Motor neuron (in vitro differentiated cells): Measurements from ENCODE around the gene FKBP5. TPM values are rescaled to one million over a fixed set of nuclear protein-coding genes. Genes with fewer than 3 reads are reported as not detected.
A peak's percentile ranks its signal among the peaks of the same experiment; 100 is the strongest.
"Not testable (repeated sequence)": the region's sequence is repeated elsewhere in the genome, so short reads cannot be mapped to it uniquely, and the experiment has no call there.

Experiments used
- ATAC-seq, 8 experiments: fragments of 200-7000 bp; cut with Tn5 transposase; replicated peaks in 6 of 8; 2 replicates each; pipeline ENCODE4 v1.8.0; 2021; ENCODE audit warnings: mild to moderate bottlenecking in 8 of 8, moderate library complexity in 8 of 8
- H3K27ac ChIP-seq, 2 donors: fragments of 250-450 bp; sonication (Bioruptor Pico); 2 replicates each; pipeline ENCODE4 v1.9.0; 2021; ENCODE audit warnings: antibody characterized with exemption in 2 of 2, mild to moderate bottlenecking in 2 of 2, moderate library complexity in 1 of 2
- H3K4me1 ChIP-seq, 2 donors: fragments of 250-450 bp; sonication (Bioruptor Pico); replicated peaks in 1 of 2; 2 replicates each; pipeline ENCODE4 v1.6.1; 2021; ENCODE audit warnings: antibody characterized with exemption in 2 of 2, mild to moderate bottlenecking in 2 of 2, moderate library complexity in 1 of 2
- H3K4me3 ChIP-seq, 5 donors: fragments of 250-450 bp; sonication (Bioruptor Pico); 2 replicates each; pipeline ENCODE4 v1.9.0; 2021; ENCODE audit warnings: antibody characterized with exemption in 5 of 5, mild to moderate bottlenecking in 5 of 5, moderate library complexity in 4 of 5
- WGBS, 10 experiments: fragments of 450-650 bp; shearing (Covaris generic); methylation state at CpG; one replicate each; pipeline ENCODE4 v1.0.0; 2022; 5-methylcytosine and 5-hydroxymethylcytosine counted together
- in situ Hi-C, 9 experiments: fragments of 400-800 bp; cut with MboI; loops; one replicate each; pipeline ENCODE4 v1.15.0; 2021; ENCODE audit warnings: low sequenced_read_pairs in 9 of 9, low pct_unique_long_range_greater_than_20kb in 2 of 9; ENCODE audit not compliant: unreplicated experiment in 9 of 9
- total RNA-seq, 8 experiments: library from RNA; unstranded; fragments of 300-600 nt; gene quantifications; 2 replicates each; pipeline versions ENCODE4 v1.2.3 to v1.2.4, GENCODE V29; 2022

FKBP5 gene
- total RNA-seq, 8 experiments from 2014 or later, result 5.6 to 23.5 (median 10.9) TPM

DNA sequence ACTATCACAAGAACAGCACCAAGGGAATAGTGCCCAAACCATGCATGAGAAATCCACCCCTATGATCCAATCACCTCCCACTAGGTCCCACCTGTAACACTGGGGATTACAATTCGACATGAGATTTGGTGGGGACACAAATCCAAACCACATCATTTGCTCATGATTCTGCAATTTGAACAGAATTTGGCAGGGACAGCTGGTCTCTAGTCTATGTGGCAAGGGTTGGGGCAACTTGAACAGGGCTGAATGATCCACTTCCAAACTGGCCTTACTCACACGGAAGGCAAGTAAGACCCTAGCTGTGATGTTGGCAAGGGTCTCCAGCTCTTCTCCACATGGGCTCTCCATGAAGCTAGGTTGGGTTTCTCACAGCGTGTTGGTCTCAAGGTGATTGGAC, 10.1 kb upstream of the FKBP5 start:
- H3K4me3 ChIP-seq, result no peak overlapping the region
- in situ Hi-C loops, result no loop called here
- ATAC-seq, result no peak
- 31 to 100% (median 90%) methylated on average over 1 to 3 of the region's 3 CpGs; no CpG with 5 or more reads in 5 of the 10 experiments for WGBS, 10 experiments
- H3K4me1 ChIP-seq, result no peaks in the 10 kb centered on the region
- no peak overlapping the region for H3K27ac ChIP-seq

DNA sequence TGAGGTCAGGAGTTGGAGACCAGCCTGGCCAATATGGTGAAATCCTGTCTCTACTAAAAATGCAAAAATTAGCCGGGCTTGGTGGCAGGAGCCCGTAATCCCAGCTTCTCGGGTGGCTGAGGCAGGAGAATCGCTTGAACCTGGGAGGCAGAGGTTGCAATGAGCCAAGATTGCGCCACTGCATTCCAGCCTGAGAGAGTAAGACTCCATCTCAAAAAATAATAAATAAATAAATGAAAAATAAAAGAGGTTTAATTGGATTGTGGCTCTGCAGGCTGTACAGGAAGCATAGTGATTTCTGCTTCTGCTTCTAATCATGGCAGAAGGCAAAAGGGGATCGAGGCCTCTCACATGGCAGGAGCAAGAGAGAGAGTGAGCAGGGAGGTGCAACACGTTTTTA, 9.7 kb upstream of the FKBP5 start:
- in situ Hi-C loops, H3K4me1 ChIP-seq, H3K4me3 ChIP-seq, ATAC-seq, H3K27ac ChIP-seq: not testable (repeated sequence)
- 50 to 100% (median 83%) methylated on average over 1 to 7 of the region's 7 CpGs; no CpG with 5 or more reads in 2 of the 10 experiments for WGBS, 10 experiments

- Histone ChIP-seq H3K4me1 (peaks cover 7 to 11% of the 10 kb centered on the region in 2 donors), H3K4me3 (no peak overlapping the region), H3K27ac (no peak overlapping the region)
- in situ Hi-C loops, result no loop called here
- ATAC-seq, result no peak
- WGBS, 10 experiments, result 43 to 85% (median 75%) methylated on average over 2 of the region's 2 CpGs; no CpG with 5 or more reads in 1 of the 10 experiments
These were observed 5.7 kb upstream of the FKBP5 start for GRCh38 chr6:35694462-35694861.

GRCh38 chr6:35691027-35691824, 2.5 kb upstream of the FKBP5 start:
- 19 to 87% (median 79%) methylated on average over 3 to 8 of the region's 10 CpGs; no CpG with 5 or more reads in 3 of the 10 experiments for WGBS, 10 experiments
- H3K4me1 ChIP-seq, result peaks cover 14 to 16% of the 10 kb centered on the region in 2 donors
- no peak overlapping the region for H3K4me3 ChIP-seq
- peak overlapping the region in 1 of 2 donors; percentile 18 for H3K27ac ChIP-seq
- in situ Hi-C loops, result no loop called here
- ATAC-seq, result peak in 5 of 8 experiments; percentile 34 to 48 (median 40)

- H3K4me3 ChIP-seq, result no peak overlapping the region
- ATAC-seq, result no peak
- H3K27ac ChIP-seq, result no peak overlapping the region
- in situ Hi-C loops, result no loop called here
- WGBS, 10 experiments, result 86 to 100% (median 98%) methylated on average over 1 to 5 of the region's 9 CpGs; no CpG with 5 or more reads in 2 of the 10 experiments
- peaks cover 14 to 16% of the 10 kb centered on the region in 2 donors for H3K4me1 ChIP-seq
These were observed 1.8 kb upstream of the FKBP5 start for GRCh38 chr6:35690484-35690883.

GRCh38 chr6:35690006-35690405, 1.3 kb upstream of the FKBP5 start:
- in situ Hi-C loops, ATAC-seq, H3K27ac ChIP-seq, H3K4me3 ChIP-seq: not testable (repeated sequence)
- peaks cover 14 to 16% of the 10 kb centered on the region in 2 donors for H3K4me1 ChIP-seq
- 92 to 100% (median 95%) methylated on average over 3 to 16 of the region's 16 CpGs; no CpG with 5 or more reads in 2 of the 10 experiments for WGBS, 10 experiments

DNA sequence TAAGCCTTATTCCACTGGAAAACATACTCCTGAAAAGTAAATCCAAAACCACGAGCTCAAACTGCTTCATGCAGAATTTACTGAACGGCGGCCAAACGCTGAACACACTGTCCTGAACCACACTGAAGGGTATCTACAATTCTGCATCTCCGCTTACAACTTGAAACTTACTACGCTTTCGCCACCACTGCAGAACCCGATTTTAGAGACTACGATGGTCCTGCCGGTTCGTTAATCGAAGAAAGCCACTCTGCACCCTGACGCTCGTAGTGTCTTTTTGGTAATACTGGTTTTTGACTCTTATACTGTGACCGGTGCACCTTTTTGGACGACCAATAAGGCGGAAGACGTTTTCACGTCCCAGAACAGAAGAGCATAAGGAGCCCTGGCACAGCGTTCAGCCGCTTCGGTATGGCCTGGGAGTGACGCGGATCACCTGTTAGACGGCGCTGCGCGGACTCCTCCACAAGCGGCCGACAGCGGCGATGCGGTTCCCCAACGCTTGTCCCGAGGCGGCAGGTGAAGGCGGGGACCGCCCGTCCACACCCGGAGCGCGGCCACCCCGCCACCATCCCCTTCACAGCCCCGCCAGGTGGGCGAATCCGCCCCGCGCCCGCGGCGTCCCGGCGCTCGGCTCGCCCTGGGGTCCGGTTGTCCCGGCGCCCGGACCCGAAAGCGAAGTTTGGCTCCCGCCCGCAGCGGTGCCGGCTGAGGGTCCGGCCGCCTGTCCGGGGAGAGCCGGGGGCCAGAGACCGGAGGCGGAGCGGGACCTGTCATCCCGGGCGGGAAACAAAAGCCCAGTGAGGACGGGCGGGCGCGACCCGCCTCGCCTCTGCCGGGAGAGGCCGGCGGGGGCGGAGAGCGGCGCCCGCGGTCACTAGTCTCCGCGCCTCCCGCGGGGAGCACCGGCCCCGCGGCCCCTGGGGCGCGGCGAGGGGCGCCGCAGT, 784 bp downstream of the FKBP5 start:
- 0 to 6% (median 1%) methylated on average over 1 to 26 of the region's 100 CpGs for WGBS, 10 experiments
- Histone ChIP-seq H3K4me1 (peaks cover 14 to 16% of the 10 kb centered on the region in 2 donors), H3K4me3 (peak overlapping the region; percentile 39 to 71 (median 51)), H3K27ac (peak overlapping the region in 1 of 2 donors; percentile 75)
- peak; percentile 18 to 54 (median 29) for ATAC-seq
- in situ Hi-C loops, result no loop called here

- 0 to 95% (median 32%) methylated on average over 2 to 4 of the region's 4 CpGs for WGBS, 10 experiments
- H3K4me3 ChIP-seq, result peak overlapping the region; percentile 39 to 71 (median 51)
- in situ Hi-C loops, result no loop called here
- no peak overlapping the region for H3K27ac ChIP-seq
- no peak for ATAC-seq
- H3K4me1 ChIP-seq, result peaks cover 14 to 16% of the 10 kb centered on the region in 2 donors
These were observed 1.7 kb downstream of the FKBP5 start for GRCh38 chr6:35686873-35687555.

- WGBS, 10 experiments, result 20 to 94% (median 70%) methylated on average over 1 to 2 of the region's 2 CpGs; no CpG with 5 or more reads in 3 of the 10 experiments
- no peak overlapping the region for H3K4me3 ChIP-seq
- ATAC-seq, result no peak
These were observed 2.3 kb downstream of the FKBP5 start for GRCh38 chr6:35686436-35686835.

GRCh38 chr6:35683267-35683666, 5.4 kb downstream of the FKBP5 start:
- in situ Hi-C loops, result no loop called here
- ATAC-seq, result no peak
- H3K4me1 ChIP-seq, result peaks cover 0 to 7% of the 10 kb centered on the region in 2 donors
- H3K4me3 ChIP-seq, result no peak overlapping the region
- no peak overlapping the region for H3K27ac ChIP-seq

More at GRCh38 chr6:35686436-35686835, 2.3 kb downstream of the FKBP5 start:
- H3K4me1 ChIP-seq, result peaks cover 11 to 12% of the 10 kb centered on the region in 2 donors
- in situ Hi-C loops, result no loop called here
- H3K27ac ChIP-seq, result no peak overlapping the region

DNA sequence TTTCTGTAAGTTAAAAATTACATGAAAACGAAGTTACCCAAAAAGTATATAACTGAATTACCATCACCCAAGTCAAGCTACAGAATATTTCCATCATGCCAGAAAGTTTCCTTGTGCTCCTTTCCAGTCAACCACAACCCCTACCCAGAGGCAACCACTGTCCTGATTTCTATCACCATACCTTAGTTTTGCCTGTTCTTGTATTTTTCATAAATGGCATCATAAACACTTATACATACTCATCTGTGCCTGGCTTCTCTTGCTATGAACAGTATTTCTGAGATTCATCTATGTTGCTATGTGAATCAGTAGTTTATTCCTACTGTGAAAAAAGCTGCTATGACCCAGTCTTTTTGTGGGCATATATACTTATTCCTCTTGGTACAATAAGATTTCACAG, 7.4 kb downstream of the FKBP5 start:
- WGBS, 10 experiments, result 63 to 100% (median 74%) methylated on average over 1 of the region's 1 CpG; no CpG with 5 or more reads in 2 of the 10 experiments
- no peak for ATAC-seq
- peaks cover 0 to 1% of the 10 kb centered on the region in 2 donors for H3K4me1 ChIP-seq
- in situ Hi-C loops, result no loop called here
- no peak overlapping the region for H3K27ac ChIP-seq
- no peak overlapping the region for H3K4me3 ChIP-seq

- no peak overlapping the region for H3K27ac ChIP-seq
- peaks cover 2 to 5% of the 10 kb centered on the region in 2 donors for H3K4me1 ChIP-seq
- WGBS, 10 experiments, result 80 to 100% (median 100%) methylated on average over 1 of the region's 1 CpG; no CpG with 5 or more reads in 1 of the 10 experiments
- in situ Hi-C loops, result no loop called here
- ATAC-seq, result no peak
- no peak overlapping the region for H3K4me3 ChIP-seq
These were observed 9.3 kb downstream of the FKBP5 start for GRCh38 chr6:35679399-35679798.
